ENCODE results near the gene CD59.
"Not testable (repeated sequence)": the region's sequence is repeated elsewhere in the genome, so short reads cannot be mapped to it uniquely, and the experiment has no call there.

CD59 gene

DNA sequence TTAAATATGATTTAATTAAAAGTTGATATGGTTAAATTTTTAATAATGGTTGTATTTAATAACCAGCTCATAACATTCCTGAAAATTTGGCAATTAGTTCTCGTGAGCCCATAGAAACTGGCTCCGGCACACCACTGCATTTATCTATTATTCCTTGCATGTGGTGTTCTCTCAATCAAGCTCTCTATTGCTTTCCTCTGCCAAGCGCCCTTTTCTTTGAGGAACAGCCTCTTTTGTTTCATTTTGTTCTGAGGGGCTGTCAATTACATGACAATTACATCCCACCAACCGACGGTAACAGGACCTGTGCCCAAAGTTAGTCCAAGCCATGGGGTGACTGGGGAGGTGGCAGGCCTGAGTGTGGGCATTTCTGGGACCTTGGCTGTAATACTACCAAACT lies 43.7 kb downstream of the CD59 start:
- DNase-seq, result no peak

DNA sequence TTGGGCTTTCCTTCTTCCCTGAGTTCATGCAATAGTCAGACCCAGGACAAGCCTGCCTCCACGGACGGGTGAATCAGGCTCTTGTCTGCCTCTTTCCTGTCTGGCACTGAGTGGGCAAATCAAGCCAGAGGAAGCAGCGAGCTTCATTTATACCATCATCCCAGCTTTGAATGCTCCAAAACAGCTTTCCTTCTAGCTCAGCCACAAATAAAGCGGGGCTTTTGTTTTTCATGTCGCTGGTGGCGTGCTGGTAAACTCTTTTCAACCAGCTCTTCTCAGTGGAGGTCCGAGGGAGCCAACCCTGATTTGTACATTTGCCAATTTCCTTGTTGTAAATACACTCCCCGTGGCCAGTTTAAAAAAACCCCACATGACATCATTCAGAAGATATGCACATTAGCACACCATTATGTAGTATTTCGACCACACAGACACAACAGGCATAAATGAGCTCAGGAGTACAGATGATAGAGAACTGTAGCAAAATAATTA lies 44.2 kb downstream of the CD59 start:
- no peak for DNase-seq

DNA sequence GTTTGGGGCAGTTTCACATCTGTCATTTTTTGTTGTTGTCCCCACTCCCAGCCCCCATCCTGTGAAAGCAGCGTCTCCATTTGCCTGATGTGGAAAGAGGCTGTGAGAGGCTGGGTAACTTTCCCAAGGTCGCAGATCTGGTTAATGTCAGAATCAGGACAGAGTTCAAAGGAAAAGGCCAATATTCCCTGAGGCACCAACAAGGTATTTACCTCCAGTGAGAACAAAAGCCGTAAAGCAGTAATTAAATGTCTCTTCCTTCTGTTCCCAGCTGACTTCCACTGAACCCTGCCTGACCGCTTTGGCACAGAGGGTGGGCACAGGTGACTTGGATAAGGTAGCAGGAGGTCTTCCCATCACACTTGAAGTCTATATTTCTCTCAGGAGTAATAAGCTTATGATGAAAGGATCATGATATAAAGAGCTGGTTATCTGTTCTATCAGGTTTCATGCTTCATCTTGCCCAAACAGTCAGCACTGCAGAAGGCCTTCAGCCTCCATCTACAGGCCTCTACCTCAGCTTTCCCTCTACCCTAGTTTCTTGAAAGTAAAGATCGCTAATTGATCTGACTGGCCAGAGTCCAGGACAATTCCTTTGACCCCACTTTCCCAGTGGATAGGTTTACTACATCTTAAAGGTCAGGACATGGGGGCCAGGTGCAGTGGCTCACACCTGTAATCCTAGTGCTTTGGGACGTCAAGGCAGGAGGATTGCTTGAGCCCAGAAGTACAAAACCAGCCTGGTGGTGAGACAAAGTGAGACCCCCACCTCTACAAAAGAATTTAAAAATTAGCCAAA lies 45.0 kb downstream of the CD59 start:
- DNase-seq, result no peak

DNA sequence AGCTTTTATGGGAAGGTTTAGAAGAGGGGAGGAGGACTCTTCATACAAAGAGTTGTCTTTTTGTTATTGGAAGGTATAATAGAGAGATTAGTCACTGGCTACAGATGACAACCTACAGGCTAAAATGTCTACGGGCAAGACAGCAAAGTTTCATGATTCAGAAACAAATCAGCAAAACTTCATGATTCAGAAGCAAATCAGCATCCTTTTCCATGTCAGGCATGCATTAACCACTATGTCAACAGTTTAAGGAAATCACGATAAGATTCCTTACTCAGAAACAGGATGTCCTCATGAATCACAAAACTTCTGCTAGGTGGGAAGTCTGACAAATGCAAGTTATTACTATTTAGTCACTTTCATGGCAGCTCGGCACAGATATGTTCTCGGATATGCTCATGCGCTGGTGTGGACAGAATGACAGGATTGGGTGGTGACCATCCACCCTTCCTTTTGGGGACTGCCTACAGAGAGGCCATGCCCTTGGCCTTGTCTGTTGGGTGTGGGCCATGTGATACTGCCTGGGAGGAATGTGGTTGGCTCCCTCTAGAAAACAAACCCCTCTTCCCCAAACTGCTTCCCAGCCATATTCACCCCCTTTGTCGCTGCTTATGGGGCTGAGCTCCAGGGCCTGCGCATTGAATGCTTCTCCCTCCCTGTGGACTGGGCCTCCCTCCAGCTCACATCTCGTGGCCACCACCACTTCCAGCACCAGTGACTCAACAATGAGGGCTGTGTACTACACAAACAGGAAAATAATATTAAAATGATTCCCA lies 45.7 kb downstream of the CD59 start:
- no peak for DNase-seq

DNA sequence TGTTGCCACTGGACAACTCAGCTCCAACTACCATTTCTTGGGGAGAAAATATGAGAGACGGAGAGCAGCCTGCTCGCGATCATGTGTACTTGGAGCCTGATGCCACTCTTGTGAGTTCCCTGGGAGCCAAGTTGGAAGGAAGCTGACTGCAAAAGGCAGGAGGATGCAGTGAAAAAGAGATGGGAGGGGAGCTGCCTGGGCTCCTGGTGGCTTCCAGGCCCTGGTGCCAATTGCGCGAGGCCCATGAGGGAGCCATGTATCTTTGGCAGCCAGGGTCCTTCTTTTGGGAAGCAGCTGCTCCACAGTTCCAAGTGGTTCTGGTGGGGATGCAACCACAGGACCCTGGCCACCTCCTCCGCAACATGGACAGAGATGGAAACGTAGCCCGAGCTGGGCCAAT lies 46.7 kb downstream of the CD59 start:
- DNase-seq, result no peak

- DNase-seq, result no peak
Observed at GRCh38 chr11:33689085-33689484, 47.1 kb downstream of the CD59 start.

DNA sequence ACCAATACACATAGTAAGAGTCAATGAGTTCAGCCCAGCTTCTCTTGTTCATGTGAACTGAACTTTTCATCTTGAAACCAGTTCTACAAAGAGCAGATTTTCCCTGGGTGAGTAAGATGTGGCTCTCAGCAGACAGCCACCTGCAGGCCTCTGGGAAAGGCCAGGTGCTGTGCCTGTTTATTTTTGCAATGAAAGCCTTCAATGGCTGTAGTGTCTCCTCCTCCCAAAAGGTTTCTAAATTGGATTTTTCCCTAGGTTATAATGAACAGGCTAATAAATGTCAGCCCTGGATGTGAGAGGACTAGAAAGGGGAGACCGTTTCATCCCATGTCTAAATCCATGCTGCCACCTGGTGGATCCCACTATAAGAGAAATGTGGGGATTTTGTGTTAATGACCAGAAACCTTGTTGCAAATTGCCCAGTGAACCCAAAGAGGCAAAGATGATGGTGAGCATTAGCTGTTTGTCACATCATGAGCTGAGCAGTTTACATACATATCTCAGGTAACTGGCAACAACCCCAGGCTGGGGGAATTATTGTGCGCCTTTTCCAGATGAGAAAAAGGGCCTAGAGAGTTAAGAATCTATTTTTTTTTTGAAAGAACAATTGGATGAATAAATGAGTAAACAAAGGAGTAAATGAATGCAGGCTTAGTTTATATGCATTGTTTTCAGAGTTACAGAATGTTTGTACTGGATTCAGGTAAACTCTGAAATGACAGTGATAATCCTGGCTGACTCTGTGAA lies 48.3 kb downstream of the CD59 start:
- DNase-seq, result no peak

DNA sequence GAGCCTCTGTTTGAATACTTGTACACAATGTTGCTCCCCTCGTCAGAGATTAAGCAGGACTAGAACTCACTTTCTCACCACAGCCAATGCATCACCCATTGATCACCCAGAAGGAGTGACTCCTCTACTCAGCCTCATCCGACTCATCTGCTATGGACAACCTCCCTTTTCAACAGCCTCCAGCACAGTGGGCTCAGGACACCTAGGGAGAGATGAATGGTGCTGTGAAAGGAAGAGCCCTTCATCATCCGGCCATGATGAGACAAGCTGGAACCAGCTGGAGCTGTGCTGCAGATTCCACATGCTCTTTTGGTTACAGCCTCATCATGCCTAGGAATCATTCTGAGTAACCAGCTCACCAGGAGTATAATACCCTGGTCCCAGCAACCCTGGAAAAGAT lies 51.1 kb downstream of the CD59 start:
- DNase-seq, result no peak

GRCh38 chr11:33684003-33684706 lies 52.1 kb downstream of the CD59 start:
- DNase-seq, result no peak

- no peak for DNase-seq
Observed at GRCh38 chr11:33682446-33682845, 53.8 kb downstream of the CD59 start.

DNA sequence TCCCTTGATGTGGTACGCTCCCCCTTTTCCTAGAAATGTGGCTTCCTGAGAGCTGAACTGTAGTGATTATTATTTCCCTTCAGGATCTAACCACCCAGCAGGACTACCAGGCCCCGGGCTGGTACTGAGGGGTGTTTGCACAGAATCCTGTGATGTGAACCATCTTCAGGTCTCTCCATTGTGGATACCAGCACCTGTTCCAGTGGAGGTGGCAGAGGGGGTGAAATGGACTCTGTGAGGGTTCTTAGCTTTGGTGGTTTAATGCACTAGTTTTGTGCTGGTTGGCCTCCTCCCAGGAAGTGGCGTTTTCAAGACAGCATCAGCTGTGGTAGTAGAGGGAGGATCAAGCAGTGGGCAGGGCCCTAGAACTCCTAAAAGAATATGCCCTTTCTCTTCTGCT lies 54.2 kb downstream of the CD59 start:
- DNase-seq, result no peak

DNA sequence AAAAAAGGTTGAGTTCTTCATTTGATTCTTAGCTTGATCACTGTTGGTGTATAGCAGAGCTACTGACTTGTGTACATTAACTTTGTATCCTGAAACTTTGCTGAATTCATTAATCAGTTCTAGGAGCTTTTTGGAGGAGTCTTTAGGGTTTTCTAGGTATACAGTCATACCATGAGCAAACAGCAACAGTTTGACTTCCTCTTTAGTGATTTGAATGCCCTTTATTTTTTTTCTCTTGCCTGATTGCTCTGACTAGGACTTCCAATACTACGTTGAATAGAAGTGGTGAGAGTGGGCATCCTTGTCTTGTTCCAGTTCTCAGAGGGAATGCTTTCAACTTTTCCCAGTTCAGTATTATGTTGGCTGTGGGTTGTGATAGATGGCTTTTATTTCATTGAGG lies 57.6 kb downstream of the CD59 start:
- DNase-seq, result not testable (repeated sequence)

GRCh38 chr11:33674035-33674814 lies 62.0 kb downstream of the CD59 start:
- DNase-seq, result no peak

DNA sequence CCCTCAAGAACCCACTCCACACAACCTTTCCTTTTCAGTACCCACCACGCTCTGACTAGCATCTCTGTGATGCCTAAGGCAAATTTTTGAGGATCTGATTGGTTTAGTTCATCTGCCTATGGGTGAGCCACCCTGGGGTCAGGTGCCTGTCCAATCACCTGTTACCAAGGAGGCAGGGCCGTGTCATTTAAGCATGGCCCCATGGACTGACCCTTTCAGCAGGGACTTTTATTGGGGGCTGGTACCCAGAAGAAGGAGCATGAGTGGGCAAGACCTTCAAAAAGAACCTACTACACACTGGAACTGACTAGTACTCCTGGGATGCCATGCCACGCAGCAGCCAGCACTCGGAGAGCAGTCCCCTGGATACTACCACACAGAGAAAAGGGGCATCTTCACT lies 64.0 kb downstream of the CD59 start:
- no peak for DNase-seq

DNA sequence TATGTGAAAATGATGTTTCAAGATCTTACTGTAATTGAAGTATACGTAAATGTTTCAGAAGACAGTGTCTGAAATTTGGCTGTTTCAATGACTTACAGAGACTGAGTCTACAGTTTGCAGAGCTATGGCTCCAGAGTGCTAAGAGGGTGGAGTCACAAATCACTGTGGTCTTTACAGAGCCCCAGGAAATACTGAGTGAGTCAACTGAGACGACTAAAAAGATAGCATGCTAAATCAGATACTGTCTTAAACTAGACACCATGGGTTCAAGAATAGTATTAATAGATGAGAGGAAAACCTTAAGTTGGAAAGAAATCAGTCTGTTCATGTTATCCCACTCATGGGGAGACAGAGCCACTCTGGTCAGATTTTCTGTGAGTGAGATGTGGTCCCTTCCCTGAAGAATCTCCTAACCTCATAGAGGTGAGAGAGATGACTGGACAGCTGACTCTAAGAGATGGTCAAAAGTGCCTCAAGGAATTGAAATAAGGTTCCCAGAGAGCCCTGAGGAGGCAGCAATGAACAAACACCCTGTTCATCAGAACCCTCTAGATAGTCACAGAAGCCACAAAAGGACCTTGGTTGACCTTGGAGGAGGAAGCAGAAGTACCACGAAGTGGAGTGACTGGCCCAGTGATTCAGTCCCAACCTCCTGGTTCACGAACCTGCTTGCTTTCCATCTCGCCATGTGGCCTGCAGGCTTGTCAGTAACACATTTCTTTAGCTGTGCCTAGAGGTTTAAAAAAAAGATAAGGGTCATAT lies 65.8 kb downstream of the CD59 start:
- DNase-seq, result no peak

GRCh38 chr11:33669598-33670249 lies 66.5 kb downstream of the CD59 start:
- no peak for DNase-seq

DNA sequence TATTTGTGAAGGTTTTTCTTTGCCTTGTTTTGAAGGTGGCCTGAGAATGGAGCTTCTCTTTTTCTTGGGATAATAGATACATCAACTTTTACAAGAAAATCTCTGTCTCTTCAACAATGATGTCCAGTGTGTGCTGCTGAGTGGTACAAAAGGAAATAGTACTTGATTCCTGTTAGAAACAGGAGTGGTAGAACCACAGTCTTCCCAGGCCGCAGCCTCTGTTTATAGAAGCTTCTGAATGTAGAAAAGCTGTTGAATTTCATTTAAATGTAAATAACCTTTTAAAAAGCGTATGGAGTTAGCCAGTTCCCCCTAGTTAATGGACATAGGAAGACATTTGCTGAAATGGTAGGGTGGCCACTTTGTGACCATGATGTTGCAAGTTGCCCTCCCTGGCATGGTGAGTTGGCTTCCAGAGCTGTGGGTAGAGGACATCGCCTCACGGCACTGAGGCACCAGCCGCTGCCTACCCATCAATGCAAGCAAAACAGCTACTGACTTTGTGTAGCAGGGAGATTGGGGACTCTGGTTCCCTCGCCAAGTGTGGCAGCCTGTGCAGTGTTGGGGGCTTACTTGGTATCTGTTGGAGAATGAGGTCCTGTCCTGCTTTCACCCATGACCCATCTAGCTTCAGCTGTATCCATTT lies 67.1 kb downstream of the CD59 start:
- no peak for DNase-seq

- no peak for DNase-seq
Observed at GRCh38 chr11:33668468-33668825, 67.8 kb downstream of the CD59 start.

- DNase-seq, result no peak
Observed at GRCh38 chr11:33667819-33668467, 68.3 kb downstream of the CD59 start.

All from activated naive CD4-positive, alpha-beta T cell treated with anti-CD3 and anti-CD28 coated beads, Interleukin-2, amount 50 U/mL, for 16 hours (primary cell).